ENCODE results near the gene CDKL4.

DNA sequence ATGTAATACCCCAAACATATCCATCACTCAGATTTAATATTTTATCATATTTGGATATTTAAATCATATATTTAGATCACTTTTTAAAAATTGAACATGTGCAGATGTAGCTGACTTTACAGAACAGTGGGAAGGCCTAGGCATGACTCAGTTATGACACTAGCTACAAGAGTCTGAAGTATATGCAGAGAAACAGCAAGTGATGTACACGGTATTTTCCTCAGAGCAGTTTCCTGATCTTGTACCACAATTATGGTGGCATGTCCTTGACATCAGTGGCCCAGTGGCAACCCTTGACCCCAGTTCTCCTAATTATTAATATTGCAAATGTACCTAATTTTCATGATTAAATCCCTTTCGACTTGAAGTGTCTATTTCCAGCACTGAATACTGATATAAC is 28.2 kb downstream of the CDKL4 start:
- TF ChIP-seq, protein P1, sequence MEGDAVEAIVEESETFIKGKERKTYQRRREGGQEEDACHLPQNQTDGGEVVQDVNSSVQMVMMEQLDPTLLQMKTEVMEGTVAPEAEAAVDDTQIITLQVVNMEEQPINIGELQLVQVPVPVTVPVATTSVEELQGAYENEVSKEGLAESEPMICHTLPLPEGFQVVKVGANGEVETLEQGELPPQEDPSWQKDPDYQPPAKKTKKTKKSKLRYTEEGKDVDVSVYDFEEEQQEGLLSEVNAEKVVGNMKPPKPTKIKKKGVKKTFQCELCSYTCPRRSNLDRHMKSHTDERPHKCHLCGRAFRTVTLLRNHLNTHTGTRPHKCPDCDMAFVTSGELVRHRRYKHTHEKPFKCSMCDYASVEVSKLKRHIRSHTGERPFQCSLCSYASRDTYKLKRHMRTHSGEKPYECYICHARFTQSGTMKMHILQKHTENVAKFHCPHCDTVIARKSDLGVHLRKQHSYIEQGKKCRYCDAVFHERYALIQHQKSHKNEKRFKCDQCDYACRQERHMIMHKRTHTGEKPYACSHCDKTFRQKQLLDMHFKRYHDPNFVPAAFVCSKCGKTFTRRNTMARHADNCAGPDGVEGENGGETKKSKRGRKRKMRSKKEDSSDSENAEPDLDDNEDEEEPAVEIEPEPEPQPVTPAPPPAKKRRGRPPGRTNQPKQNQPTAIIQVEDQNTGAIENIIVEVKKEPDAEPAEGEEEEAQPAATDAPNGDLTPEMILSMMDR (conservative IDR thresholded peaks at IDR 0.05 in 1 of 2, IDR thresholded peaks at IDR 0.05 in 1 of 2; ENCODE audit: low read depth in 1 of 2, low read length in 2 of 2), result no peak
- no peak for TF ChIP-seq EZH2 (IDR thresholded peaks at IDR 0.05; ENCODE audit: low read length, missing control alignments)
